HG02885 (cell line): Measurements from ENCODE around the gene PDGFA.

Source experiments
- ATAC-seq: cut with Tn5 transposase; IDR thresholded peaks from one replicate; pipeline ENCODE4 v1.9.1; 2021; ENCODE audit warnings: mild to moderate bottlenecking; ENCODE audit not compliant: unreplicated experiment, poor library complexity

PDGFA gene

DNA sequence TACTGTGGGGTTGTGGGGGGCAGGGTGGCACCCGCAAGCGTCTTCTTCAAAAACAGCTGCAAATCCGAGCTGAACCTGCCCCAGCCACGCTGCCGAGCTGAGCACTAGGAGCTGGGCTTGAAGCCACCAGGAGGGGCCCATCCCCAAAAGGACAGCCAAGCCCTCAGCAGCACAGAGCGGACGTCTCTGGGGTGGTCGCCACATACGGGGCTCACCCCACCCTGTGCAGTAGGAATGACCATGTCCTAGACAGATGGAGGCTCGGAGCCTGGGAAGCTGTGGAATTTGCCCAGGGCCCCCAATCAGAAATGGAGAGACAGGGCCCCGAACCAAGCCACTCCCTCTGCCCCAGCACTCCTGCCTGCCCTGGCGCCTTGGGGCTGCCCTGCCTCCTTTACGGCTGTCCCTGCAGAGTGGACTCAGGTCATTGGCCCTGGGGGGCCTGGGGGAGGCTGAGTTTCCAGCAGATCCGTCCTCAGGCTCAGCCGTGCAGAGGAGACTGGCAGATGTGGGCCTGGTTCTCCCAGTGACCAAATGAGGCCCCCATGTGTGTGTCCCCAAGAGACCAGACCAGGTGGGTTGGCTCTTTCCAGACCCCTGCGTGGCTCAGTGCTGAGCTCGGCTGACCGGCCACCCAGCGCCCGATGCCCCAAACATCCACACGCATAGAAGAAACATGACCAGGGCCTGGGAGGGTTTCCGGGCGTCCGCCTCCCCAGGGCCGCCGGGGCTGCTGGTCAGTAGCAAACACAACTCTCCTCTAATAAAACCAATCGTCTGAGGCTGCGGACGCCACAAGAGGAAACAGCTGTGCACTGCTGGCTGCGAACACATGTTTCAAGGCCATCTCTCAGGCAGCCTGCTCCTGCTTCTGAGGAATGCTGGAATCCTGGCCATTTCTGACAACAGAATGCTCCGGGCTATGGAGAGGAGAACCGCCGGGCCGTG, 54.9 kb downstream of the PDGFA start:
- no peak for ATAC-seq

DNA sequence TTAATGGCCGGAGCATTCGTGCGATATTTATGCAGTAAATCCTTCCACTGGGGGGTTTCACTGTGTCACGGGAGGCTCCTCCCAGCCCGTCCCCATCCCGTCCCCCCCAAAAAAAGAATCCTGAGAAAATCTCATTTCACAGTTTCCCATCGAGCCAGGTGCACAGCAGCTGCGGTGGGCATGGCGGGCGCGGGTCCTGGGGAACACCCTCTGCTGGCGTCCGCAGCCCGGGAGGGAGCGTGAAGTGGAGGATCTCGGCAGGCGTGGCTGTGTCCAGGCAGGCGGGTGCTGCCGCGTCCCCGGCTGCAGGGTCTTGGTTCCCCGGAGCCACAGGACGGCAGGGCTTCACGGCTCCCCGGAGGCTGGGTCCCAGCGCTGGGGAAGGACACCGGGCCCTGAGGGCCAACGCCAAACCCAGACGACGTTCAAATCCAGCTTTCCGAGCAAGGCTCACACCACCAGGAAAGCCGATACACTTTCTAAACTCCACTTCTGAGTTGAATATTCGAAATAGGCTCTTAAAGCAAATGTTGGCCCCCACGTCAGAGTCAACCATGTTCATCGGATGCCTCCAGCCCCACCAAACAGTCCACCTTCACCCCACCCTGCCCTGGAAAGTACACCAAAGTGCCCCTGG, 55.7 kb downstream of the PDGFA start:
- no peak for ATAC-seq

DNA sequence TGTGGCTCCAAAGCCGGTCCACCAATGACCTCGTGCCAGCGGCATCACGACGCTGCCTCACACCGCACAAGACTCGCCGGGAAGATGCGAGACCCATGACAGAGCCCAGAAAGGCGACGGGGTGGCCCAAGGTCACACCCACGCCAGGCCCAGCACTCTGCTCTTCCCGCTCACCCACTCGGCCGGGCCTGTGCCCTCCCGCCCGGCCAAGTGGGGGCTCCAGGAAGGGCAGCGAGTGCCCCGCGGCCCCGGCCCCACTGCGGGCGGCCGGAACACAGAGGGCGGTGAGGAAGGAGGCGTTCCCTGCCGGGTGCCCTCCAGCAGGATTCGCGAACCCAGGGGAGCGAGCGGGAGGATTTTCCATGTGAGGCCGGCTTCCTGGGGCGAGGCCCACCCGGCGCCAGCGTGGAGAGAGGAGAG, 56.3 kb downstream of the PDGFA start:
- no peak for ATAC-seq

DNA sequence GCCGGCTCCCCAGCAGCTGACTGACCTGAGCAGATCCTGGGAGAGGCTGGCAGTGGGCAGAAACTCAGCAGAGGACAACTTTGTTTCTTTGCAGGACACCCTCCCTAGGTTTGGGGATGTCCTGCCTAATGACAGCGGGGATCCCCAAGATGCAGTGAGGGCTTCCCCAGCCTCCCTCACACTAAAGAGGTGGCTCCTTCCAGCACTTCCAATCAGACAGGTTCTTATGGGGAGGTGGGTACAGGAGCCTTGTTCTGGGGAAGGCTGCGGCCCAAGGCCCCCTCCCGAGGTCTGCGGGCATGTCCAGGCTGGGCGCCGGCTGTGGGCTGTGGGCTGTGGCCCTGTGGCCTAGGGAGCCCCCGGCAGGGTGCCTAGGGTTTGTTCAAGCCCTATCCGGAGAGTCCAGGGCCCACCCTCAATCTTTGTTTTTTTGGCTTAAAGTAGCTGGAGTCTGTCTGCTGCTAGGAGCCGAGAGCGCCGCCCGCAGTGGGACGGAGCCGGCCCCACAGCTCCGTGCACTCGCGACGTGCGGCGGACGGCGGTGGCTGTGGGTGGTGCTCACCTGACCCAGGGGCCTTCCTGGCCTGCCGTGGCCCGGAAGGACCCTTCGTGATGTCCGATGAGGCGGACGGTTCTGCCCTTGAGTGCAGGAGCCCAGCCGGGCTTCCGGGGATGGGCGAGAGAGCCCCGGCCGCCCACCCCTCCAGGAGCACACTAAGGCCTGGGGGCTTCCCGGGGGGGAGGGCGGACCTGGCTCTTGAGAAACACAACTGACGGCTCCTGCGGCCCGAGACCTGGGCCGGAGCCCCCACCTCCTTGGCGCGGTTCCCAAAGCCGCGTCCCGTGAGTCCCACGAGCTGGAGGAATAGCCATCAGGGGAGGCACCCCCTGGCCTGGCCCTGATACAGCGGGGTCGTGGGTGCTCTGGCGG, 57.2 kb downstream of the PDGFA start:
- no peak for ATAC-seq

DNA sequence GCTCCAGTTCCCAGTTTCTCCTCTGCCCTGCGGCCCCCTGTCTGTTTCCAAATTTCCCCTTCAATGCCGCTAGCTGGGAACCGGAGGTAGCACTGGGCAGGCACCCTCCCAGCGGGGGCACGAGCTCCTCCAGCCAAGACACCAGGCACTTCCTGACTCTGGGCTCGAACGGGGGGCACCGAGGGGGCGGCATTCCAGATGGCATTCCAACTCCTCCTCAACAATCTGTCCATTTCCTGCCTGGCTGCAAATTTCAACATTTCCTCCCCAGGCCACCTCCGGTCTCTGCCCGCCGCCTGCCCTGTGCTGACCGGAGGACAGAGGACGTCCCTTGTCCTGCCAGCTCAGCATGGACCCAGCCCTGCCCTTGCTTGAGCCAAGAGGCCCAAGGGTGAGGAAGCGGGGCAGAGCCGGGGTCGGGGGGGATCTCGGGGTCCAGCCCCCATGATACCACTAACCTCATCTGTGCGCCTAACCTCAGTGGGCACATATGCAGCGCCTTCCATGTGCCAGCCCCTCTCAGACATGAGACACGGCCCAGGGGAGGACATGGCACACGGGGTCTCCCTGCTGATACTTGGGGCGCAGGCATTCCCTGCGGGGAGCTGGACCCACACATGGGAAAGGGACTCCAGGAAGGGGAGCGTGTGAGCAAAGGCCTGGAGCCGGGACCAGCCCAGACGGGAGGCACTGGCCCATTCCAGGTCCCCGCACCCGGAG, 58.0 kb downstream of the PDGFA start:
- no peak for ATAC-seq

DNA sequence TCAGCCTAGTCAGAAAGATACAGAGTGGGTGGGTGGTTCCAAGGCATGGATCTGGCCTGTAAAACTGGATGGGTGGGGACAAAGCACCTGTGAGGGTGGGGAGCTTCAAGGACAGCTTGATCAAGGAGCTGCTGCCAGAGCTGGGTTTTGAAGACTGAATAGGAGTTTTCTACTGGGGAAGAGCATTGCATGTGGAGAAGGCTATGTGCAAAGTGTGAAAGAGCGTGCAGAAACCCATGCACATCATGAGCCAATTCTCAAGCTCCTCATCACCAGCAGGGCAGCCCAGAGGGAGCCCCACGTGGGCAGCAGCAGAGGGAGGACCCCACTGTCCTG, 58.6 kb downstream of the PDGFA start:
- ATAC-seq, result no peak

DNA sequence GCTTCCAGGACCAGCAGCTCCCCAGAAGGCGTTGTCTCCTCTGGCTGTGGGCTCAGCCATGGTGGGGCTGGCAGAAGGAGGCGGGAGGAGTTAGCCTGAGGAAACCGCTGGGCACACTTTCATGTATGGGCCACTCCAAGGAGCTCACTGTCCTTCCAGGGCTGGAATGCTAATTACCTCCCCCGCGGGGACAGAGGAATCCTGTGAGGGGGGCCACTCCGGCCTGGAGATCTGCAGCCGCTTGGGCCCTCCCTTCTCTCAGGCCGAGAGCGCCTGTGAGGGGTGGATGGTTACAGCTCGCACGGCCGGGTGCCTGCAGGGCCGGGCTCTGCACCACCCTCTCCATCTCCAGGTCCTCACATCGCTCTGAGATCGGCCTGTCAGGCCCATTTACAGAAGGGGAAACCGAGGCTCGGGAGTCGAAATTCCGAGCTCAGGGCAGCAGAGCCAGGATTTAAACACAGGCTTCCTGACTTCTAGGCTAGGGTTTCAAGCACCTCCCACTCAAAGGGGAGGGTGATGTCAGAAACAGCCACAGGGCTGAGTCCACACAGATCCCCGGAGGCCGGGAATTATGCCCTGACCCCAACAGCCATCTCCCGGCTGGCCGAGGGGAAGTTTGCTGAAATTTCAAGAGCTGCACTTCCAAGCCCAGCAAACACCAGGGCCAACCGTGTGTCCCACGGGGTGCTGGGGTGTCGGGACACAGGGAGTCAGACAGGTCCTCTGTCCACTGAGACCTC, 59.1 kb downstream of the PDGFA start:
- no peak for ATAC-seq

DNA sequence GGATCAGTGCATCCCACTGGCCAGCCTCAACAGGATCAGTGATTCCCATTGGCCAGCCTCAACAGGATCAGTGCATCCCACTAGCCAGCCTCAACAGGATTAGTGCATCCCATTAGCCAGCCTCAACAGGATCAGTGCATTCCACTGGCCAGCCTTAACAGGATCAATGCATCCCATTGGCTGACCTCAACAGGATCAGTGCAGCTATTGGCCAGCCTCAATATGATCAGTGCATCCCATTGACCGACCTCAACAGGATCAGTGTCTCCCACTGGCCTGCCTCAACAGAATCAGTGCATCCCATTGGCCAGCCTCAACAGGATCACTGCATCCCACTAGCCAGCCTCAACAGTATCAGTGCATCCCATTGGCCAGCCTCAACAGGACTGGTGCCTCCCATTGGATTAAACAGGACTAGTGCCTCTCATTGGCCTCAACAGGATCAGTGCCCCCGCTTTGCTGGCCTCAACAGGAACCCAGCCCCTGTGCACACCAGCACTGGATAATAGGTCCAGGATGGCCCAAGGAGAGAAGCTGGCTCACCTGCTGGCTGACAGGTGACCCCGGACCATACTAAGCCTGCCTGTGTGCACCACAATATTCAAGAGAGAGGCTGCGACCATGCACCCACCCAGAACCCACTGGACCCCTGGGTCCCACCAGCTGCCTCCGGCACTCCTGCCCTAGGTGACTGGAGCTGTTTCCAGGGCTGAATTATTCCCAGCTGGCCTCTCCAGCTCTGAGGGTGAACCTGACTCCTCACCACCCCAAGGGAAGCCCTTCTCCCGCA, 59.9 kb downstream of the PDGFA start:
- no peak for ATAC-seq

DNA sequence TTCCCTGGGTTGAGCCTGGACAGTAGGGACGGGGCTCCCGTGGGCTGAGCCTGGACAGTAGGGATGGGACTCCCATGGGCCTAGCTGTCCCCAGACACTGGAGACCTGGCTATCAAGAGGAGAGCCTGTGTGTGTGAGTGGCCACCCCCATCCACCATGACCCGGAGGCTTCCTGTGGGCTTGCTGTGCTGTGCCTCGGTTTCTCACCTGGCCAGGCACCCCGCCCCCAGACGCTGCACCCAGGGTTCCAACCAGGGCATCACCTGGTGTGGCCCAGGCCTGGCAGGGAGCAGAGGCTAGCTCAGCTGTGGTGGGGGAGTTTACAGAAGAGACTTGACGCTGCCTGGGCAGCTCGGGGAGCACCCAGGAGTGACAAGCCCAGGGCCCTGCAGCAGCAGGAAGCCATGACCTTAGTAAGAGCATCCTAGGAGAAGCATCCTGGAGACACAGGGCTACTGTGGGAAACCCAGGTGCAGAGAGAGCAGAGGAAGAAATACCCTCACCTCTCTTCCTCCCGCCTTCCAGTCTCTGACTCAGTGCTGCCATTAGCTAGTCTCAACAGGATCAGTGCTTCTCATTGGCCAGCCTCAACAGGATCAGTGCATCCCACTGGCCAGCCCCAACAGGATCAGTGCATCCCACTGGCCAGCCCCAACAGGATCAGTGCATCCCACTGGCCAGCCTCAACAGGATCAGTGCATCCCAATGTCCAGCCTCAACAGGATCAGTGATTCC, 61.0 kb downstream of the PDGFA start:
- no peak for ATAC-seq

DNA sequence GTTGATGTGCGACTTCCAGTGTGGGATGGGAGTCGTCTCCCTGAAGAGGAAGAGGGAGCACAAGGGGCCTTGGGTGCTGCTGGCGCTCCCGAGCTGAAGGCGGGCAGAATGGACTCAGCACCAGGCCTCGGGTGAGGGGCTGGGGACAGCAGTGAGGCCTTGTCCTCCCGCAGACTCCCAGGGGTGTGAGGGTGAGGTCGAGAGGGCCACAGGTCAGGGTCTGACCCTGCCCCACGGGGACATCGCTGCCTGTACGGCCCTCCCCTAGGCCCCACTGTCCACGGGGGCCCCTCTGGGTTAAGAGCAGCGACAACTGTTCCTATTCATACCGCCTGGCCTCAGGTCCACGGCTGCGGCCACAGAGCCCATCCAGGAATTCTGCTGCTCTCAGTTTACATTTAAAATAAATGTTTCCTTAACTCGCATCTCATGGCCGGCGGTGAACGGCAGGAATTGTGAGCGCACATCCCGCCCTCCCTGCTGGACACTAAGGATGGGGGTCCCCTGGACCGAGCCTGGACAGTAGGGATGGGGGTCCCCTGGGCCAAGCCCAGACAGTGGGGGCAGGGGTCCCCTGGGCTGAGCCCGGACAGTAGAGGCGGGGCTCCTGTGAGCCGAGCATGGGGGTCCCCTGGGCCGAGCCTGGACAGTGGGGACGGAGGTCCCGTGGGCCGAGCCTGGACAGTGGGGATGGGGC, 61.7 kb downstream of the PDGFA start:
- ATAC-seq, result no peak

DNA sequence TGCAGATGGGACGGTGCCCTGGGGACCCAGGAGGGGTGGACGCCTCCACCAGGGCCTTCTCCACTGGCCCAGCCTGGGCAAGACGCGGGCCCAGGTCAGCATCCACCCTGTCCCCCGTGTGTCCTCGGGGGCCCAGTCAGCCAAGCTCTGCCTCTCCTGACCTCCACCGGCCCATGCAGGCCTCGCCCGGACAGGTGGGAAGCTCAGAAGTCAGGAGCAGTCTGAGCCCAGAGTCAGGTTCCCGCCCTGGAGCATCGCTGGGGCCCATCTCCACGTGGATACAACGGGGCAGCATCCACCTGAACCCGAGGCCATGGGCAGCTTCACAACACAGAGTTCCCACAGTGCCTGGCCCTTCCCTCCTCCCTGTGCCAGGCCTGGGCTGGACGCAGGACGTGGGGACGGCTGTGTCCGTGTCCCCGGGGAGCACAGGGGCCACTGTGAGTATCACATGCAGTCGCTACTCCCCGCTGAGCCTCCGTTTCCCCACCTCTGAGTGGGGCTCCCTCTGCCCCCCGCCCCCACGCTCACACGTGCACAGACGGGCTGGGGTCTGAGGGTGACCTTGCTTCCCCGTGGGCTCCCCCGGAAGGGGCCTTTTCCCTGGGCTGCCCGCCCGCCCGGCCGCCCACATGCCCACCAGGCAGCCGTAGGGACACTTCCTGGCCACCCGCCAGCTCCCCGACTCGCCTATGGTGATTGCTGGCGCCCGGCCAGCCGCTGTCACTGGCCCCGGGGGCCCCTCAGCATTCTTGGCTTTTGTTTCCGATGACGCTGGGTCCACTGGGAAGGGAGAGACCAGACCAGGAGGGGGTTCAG, 64.3 kb downstream of the PDGFA start:
- ATAC-seq, result no peak

DNA sequence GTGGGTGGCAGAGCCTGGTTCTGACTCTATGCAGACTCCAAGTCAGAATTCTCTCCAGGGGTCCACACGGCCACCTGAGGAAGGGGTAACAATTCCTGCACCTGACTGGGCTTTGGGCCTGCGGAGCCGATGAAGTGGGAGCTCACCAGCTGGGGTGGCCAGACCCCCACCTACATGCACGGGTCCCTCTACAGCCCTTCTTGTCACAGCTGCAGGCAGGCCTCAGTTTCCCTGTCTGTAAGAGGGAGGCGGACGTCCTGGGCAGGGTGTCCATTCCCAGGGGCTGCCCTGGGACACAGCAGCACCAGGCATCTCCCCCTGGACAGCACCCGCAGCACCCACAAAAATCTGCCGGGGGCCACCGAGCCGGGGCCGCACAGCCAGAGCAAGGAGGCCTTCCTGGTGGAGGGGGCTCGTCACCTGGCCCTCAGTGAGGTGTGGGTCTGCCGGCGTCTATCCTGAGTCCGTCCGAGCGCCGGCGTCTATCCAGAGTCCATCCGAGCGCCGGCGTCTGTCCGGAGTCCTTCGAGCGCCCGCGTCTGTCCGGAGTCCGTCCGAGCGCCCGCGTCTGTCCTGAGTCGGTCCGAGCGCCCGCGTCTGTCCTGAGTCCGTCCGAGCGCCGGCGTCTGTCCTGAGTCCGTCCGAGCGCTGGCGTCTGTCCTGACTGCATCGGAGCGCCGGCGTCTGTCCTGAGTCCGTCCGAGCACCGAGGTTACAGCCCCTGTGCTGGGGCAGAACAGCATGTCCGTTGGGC, 65.1 kb downstream of the PDGFA start:
- ATAC-seq, result no peak

DNA sequence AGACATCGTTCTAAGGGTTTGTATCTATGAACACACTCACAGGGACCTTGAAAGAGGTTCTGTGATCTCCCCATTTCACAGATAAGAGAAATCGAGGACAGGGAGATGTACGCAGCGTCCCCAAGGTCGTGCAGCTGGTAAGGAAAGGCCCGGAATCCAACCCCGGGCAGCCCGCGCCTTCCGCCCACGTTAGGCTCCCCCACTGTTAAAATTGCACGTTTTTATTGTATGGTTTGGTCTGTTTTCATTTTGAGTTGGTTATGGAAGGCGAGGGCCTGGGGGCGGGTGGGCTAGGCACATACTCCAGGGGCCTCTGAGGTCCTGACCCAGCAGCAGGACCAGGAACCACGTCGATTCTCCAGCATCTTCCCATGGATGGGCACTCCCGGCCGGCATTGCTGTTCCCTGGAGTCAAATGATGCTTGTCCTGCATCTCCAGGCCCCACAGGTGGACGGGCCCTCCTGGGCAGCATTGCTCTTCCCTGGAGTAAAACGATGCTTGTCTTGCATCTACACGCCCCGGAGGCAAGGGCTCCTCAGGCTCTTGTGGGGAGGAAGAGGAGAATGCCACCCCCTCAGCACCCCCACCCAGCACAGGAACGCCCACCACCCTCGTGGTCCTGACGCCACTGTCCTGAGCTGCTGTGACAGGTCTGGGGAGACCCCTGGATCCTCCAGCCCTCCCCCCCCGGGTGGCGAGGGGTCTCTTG, 65.9 kb downstream of the PDGFA start:
- no peak for ATAC-seq

DNA sequence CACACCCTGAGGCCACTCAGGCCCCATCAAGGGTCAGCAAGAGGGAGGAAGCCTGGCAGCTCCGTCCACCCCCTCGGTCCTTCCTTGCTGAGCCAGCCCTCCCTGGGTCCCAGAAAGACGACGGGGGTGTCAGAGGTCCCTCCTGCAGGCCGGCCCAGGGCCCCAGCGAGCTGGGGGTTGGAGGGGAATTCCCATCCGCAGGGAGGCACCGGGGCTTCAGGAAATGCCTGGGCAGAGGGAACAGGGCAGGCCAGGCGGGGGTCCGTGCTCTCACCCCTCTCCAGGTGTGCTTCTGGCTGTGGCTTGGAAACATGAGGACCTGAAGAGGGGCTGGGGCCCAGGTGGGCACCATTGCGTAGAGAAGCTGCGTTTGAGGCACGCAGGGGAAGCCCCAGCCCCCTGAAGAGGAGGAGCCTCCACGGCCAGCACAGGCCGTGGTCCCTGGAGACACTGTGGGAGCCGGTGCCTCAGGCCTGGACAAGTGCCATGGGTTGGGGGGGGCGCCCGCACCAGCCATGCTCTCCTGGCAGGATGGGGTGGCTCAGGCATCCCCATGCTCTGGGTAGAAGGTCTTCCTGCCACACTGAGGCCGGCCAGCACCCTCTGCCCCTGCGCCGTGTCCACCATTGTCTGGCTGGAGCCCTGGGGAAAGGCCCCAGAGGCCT, 66.7 kb downstream of the PDGFA start:
- ATAC-seq, result no peak

DNA sequence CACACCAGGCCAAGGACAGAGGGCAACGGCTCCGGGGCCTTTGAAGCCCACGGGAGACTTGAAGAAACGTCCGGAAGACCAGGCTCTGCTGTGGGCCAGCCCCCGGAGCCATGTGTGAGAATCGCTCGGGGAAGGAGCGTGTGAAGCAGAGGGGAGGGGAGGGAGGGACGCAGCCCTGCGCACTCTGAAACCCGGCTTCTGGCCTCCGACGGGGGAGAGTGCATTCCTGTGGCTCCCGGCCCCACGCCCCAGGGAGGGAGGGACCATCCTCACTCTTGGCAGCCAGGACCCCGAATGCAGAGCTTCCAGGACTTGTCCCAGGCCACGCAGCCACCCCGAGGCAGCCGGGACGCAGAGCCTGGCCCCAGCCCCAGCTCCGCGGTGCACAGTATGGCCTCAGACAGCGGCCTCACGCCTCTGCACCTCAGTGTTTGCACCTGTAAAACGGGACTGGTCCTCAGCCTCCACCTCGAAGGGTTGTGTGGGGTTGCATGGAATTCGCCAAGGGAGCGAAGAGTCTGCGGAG, 67.4 kb downstream of the PDGFA start:
- ATAC-seq, result no peak
